HG03097 (cell line): Measurements from ENCODE around the gene FIBP.

Experiments used
- ATAC-seq: cut with Tn5 transposase; IDR thresholded peaks from one replicate; pipeline ENCODE4 v1.9.1; 2021; ENCODE audit not compliant: unreplicated experiment, low FRiP score

The FIBP gene

DNA sequence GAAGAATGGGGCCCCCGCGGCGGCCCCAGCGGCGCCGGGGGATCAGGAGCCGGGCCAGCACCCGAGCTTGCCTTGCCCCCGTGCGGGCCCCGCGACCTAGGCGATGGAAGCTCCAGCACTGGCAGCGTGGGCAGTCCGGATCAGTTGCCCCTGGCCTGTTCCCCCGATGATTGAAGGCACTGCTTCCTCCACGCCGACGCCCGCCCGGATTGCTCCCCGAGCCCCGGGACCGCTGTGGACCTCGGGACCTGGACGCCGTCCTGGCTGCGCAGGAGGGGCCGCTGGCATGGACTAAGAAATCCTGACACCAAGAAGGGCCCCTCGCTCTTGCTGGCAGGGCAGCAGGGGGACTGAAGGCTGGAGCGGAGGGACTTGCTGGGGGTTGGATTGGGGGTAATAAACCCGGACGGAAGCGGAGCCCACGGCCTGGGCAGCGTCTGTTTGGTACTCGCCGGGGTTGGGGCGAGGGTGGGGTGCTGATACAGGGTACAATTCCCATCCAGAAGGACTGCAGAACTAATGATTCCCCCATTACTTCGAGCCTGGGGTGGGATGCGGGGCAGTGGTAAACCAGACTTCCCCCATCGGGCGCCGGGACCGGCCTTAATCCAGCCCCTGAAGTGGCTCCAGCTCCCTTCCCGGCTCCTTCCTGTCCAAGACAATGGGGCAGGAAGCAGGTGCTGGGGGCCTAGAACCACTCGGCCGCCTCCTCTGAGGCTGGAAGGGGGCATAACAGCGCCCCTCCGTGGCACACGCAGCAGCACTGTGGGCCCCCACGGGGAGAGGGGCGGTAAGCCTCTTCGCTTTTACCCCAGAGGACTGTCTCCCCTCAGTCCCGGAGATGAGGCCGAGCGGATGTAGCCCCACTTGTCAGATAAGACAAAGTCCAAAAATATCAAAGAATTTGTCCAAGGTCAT, 3.2 kb upstream of the FIBP start:
- ATAC-seq, result no peak

DNA sequence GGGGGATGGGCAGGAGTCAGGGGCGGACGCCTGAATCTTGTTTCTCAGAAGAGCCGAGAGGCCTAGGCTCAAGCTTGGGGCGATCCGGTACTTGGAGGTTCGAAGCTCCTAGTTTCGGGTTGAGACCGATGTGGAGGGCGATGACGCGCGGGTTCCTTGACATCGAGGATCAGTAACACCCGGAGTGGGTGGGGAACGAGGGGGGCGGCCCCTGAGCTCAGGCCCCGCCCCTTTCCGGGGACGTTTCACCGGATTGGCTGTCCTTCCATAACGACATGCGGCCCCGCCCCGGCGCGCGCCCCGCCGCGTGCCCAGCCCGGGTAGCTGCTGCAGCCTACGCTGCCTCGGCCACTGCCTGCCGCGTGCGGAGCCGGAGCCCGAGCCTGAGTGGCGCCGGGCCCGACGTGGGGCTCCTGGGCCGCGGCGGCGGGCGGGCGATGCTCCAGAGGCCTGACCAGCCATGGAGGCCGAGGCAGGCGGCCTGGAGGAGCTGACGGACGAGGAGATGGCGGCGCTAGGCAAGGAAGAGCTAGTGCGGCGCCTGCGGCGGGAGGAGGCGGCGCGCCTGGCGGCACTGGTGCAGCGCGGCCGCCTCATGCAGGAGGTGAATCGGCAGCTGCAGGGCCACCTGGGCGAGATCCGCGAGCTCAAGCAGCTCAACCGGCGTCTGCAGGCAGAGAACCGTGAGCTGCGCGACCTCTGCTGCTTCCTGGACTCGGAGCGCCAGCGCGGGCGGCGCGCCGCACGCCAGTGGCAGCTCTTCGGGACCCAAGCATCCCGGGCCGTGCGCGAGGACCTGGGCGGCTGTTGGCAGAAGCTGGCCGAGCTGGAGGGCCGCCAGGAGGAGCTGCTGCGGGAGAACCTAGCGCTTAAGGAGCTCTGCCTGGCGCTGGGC, 2.3 kb upstream of the FIBP start, which contains the start of gene CCDC85B:
CCDC85B (plus strand) TSS at position 350 of the 895 bp plus-strand sequence; CDS start at position 461, 111 bp downstream.
- ATAC-seq, result peak; percentile 45

DNA sequence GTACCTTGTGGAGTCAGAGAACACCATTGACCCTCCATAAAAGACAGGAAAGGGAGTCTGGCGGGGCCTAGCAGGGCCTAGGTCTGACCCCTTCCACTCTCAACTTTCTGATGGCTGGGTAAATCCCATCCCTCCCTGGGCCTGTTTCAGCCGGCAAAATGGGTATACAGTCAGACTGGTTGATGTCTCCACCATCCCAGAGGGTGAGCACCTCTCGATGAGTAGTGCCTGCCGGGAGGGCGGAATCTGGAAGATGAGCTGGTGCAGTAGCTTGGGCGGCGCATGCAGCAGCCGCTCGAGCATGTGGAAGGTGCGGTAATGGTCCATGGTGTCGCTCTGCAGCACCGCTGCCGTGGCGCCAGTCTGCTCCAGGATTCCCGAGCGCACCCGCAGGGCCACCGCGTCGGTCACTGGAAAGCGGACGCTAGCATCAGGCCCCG, 528 bp downstream of the FIBP start:
- ATAC-seq, result no peak

DNA sequence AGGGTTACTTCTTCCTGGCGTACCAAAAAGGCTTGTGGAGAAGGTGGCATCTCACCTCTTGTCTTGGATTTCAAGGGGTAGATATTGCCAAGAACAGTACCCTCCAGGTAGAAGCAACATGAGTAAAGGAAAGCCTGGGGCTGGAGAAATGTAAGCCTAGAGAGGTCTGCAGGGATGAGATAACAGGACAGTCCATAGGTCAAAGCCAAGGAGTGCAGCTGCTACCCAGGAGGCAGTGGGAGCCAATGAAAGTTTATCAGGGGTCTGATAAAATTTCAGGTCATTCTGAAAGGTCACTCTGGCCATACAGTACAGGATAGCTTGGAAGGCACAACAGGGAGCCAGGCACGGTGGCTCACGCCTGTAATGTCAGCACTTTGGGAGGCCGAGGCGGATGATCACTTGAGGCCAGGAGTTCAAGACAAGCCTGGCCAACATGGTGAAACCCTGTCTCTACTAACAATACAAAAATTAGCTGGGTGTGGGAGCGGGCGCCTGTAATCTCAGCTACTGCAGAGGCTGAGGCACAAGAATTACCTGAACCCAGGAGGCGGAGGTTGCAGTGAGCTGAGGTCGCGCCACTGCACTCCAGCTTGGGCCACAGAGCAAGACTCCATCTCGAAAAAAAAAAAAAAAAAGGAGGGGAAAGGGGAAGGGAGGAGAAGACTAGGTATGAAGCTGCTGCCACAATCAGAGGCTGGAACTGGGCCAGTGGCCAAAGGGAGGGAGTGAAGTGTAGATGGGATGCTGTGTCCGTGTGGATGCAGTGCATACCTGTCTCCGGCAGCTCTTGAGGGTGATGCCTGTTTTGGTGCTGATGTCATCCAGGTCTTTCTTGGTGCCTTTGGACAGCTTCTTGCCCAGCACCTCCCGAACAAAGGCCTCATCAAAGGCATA, 1.2 kb downstream of the FIBP start:
- no peak for ATAC-seq

DNA sequence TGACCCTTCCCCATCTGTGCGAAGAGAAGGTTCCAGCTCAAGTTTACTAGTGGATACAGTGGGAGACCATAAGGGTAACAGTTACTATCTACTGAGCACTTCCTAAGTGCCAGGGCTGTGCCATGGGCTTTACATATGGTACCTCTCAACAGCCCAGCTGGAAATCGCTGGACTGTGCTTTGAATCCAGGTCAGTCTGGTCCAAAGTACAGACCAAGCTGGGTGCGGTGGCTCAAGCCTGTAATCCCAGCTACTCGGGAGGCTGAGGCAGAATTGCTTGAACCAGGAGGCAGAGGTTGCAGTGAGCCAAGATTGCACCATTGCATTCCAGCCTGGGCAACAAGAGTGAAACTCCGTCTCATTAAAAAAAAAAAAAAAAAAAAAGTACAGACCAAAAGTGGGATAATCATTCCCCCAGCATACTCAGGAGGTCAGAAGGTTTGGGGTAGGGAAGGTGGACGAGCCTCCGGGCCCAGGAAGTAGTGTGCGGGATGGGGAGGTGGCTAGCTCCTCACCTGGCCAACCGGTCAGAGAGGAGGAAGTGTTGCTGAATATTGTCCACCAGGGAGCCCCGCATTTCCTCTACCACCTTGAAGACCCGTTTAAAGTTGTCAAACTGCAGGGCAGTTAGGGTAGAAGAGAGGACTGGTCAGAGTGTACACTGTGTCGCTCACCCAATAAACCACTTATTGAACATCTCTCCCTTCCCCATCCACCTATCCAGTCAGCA, 2.3 kb downstream of the FIBP start:
- ATAC-seq, result no peak

DNA sequence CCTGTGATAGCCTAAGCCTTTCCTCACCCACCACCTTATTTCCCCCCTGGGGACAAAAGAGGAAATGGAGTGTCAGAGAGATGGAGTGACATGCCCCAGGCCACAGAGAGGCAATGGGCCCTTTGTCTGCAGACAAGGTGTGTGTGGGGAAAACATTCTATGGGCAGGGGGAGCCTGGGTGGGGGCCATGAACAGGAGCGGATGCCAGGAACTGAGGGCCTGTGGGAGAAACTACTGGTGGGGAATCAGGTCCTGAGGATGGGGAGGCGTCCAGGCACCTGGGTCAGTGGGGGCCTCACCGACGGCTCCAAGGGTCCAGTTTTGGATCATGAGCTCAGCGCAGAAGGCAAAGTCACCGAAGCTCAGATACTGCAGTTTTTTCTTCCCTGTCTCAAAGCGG, 3.0 kb downstream of the FIBP start:
- ATAC-seq, result no peak

DNA sequence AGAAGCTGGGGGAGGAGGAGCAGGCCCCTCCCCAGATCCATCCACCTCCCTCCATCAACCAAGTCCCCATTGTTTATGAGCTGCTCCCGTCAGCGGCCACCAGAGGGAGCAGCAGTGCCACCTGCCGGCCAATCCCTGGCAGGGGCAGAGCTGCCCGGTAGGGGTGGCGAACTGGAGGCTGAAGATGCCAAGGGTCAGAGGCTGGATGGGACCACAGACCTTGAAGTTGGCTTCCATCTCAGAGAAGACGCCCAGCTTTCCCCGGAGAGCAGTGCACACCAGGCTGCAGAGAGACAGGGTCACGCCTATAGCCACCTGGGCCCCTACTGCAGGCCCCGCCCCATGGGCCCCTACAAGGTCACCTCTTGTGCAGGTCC, 3.6 kb downstream of the FIBP start:
- no peak for ATAC-seq

DNA sequence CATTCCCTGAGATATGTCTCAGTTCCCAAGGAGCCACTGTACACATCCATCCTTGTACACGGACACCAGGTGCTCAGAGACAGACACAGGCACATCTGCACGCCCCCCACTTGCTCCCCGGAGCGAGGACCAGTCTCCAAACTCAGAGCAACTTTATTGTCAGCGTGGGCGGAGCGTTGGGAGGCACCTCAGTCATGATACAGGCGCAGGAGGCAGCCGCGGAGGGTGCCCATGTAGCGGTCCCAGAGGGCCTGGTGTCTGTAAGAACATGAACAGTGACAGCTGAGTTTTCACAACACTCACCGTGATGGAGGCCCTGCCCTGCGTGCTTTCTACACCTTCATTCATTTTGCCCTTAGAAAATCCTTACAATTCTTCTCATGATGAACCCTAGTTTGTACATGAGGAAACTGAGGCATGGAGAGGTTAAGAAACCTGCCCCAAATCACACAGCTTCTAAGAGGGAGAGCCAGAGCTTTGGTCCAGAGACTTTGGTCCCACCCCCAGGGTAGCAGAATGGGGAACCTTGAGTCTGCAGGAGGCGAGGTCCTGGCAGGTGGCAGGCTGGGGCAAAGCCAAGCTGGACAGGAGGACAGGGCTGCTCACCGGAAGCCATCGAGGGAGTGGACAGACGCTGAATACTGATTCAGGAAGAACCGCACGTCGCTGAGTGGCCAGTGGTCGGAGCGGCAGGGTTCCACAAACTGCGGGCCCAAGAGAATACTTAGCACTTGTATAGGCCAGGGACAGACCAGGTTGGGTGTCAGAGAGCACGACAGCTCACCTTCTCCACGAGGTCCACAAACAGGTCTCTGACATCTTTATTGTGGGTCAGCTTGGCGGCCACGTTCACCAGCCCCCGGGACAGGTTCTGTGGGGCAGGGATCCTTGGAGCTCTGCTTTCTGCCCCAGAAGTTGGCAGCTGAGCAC, 4.2 kb downstream of the FIBP start:
- no peak for ATAC-seq

DNA sequence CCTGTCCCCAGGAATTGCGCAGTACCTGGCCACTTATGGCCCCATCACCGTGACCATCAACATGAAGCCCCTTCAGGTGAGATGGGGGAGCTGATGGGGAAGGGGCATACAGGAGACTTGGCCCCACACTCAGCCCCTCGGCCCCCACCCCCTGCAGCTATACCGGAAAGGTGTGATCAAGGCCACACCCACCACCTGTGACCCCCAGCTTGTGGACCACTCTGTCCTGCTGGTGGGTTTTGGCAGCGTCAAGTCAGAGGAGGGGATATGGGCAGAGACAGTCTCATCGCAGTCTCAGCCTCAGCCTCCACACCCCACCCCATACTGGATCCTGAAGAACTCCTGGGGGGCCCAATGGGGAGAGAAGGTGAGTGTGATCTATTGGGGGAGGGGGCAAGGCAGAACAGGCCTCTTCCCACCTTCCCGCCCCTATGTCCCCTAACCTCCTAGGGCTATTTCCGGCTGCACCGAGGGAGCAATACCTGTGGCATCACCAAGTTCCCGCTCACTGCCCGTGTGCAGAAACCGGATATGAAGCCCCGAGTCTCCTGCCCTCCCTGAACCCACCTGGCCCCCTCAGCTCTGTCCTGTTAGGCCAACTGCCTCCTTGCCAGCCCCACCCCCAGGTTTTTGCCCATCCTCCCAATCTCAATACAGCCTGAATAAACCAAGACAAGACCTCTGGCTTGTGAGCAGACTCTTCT, 5.1 kb downstream of the FIBP start:
- ATAC-seq, result no peak

DNA sequence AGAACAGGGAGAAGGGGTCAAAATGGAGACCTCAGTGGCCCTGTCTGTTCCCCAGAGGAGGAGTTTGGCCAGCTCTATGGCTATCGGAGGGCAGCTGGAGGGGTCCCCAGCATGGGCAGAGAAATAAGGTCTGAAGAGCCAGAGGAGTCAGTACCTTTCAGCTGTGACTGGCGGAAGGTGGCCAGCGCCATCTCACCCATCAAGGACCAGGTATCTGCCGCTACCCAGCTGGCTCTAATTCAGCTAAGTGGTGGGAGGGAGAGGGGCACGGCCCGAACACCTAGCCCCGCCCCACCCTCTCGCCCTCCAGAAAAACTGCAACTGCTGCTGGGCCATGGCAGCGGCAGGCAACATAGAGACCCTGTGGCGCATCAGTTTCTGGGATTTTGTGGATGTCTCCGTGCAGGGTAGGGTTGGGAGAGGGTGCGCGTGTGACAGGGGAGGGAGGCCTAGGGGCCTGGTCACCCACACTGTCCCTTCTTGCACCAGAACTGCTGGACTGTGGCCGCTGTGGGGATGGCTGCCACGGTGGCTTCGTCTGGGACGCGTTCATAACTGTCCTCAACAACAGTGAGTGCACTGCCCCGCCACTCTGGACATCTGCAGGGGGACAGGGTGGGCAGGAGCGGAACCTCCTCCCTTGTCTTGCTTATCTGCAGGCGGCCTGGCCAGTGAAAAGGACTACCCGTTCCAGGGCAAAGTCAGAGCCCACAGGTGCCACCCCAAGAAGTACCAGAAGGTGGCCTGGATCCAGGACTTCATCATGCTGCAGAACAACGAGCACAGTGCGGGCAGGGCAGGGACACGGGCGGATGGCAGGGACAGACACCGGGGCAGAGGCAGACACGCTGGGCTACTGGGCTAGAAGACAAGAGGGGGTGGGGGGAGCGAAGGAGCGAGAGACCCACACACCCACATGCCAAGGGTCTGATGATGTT, 5.9 kb downstream of the FIBP start:
- no peak for ATAC-seq

DNA sequence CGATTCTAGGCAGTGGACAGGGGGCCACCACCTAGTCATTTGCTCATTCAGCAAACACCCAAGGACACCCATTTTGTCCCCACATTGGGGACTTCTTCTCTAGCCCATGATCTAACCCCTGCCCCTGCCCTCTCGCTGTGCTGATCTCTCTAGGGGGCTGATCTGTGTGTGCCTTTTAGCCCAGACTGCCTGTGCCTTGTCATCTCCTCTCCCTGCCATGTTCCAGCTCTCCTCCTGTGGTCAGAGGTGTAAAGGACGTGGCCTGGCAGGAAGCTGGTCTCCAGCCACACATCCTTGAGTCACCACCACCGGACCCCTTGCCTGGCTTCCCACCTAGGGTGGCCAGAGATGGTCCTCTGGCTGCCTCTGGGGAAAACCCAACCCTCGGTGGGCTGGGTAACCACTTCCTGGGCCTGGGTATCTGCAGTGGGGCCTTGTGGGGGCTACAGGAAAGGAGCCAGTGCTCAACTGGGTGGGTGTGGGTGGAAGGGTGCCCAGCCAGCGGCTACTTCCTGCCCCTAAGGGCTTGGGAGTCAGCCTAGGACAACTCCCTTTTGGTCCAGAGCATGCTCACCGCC, 7.3 kb downstream of the FIBP start:
- no peak for ATAC-seq

DNA sequence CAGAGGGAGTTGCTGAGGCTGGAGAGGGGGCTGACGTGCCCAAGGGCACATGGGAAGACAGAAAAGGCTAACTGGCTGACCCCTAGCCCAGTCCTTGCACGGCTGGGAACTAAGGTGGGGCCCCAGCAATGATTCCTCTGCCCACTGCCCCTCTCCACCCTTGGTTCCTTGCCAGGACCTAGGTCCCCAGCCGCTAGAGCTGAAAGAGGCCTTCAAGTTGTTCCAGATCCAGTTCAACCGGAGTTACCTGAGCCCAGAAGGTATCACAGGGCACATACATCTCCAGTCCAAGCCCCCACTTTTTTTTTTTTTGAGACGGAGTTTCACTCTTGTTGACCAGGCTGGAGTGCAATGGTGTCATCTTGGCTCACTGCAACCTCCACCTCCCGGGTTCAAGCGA, 8.2 kb downstream of the FIBP start:
- no peak for ATAC-seq

DNA sequence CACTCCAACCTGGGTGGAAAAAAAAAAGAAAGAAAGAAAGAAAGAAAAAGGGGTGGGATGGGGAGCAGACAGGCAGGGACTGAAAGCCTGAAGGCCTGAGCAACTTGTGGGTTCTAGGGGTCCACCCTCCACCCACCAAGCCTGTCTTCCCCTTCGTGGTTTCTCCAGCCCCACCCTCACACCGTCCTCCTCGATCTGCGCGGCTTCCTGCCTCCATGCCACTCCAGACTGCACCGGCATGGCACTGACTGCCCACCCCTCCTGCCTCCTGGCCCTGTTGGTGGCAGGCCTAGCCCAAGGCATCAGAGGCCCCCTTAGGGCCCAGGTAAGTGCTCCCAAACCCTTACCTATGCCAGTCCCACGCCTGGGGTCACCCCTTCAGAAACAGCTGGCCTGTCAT, 8.7 kb downstream of the FIBP start, which contains the start of gene CTSW:
CTSW (plus strand) TSS at position 221 of the 400 bp plus-strand sequence; CDS start at position 239, 18 bp downstream.
- ATAC-seq, result no peak

DNA sequence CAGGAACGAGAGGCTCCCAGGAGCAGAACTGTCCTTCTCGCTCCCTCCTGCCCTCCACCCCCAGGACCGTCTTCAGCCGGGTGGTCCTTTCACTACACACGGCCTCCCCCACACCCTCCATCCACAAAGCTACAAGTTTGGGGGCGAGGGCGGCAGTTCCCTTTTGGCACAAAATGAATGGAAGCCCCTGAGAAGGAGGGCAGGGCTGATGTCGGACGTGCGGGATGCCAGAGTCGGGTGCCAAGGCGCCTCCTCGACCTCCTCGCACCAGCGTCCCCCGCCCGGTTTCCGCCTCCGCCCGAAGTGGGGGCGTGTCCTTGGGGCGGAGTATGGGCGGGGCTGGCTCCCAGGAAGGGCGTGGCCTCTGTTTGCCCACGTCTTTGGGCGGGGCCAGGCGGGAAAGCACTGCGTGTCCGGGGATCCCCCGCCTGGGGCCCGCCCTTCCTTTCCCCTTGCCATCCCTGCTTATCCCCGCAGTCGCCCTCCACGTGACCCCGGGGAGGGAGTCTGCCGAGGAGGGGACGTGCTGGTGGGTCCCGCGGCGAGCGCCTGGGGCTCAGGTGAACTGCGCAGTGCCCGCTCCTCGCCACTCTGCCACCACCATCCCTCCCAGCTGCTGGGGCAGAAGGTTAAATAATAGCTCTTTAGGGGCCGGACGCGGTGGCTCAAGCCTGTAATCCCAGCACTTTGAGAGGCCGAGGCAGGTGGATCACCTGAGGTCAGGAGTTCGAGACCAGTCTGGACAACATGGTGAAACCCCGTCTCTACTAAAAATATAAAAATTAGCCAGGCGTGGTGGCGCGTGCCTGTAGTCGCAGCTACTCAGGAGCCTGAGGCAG, 14.7 kb downstream of the FIBP start:
- ATAC-seq, result peak; percentile 59

DNA sequence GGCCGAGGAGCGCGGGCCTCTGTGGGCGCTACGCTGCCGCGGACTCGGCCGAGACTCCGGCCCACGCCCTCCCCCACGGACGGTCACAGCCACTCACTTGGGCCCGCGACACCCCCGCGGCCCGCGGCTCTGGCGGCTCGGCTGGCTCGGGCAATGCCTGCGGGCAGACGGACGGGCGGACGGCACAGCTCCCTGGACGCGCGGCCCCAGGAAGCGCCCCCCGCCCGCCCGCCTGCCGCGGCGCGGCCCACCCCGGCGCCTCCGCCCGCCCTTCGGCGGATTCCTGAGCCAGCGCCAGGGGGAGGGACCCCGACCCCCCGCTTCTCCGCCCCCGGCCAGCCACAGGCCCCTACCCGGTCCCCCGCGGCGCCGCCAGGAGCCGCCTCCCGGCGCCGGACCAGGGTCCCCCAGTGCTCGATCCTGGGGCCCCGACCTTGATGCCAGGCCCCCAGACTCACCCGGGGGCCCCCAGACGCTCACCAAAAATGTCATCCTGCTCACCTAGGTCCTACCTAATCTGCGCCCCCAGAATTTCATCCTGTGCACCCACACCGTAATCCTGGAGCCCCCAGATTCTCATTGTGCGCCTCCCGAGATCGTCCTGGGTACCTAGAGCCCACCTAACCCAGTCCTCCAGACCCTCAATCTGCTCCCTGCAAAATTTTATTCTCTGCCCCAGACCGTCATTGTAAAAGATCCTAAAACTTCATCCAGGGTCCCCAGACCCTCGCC, 15.5 kb downstream of the FIBP start, which contains the start of gene EFEMP2:
EFEMP2 (minus strand) TSS at position 215 of the 732 bp plus-strand sequence. CDS start 446 bp downstream, outside the sequence.
- ATAC-seq, result no peak
